HepG2 (cell line): ENCODE measurements around the gene PRSS8. TPM values are rescaled to one million over a fixed set of nuclear protein-coding genes. Genes with fewer than 3 reads are reported as not detected.
A peak's percentile ranks its signal among the peaks of the same experiment; 100 is the strongest.

Experiments
- FOXA1 ChIP-seq, 2 experiments: fragments of 450-650 bp in 1 of 2; sonication (generic) in 1 of 2; formaldehyde crosslinking in 1 of 2; IDR thresholded peaks; 2 replicates each; pipeline versions ENCODE4 v1.4.0 to v1.6.1; 2016 to 2020; ENCODE audit warnings: missing genetic modification reagents in 1 of 2
- FOXO4 ChIP-seq: sonication (generic); formaldehyde crosslinking; conservative IDR thresholded peaks from 2 replicates; pipeline ENCODE4 v1.8.1; 2023; ENCODE audit warnings: missing genetic modification reagents
- HNF4G ChIP-seq, 2 experiments: sonication (generic) in 1 of 2; formaldehyde crosslinking in 1 of 2; IDR thresholded peaks; 2 replicates each; pipeline versions ENCODE4 v1.4.0 to v1.6.1; 2011 to 2020; ENCODE audit warnings: borderline replicate concordance in 2 of 2, low read depth in 2 of 2, mild to moderate bottlenecking in 2 of 2, low read length in 1 of 2, missing genetic modification reagents in 1 of 2, moderate library complexity in 1 of 2
- HOMEZ ChIP-seq: IDR thresholded peaks from 2 replicates; pipeline ENCODE4 v1.6.1; 2016; ENCODE audit warnings: low read depth
- KLF11 ChIP-seq: IDR thresholded peaks from 2 replicates; pipeline ENCODE4 v1.6.1; 2016; ENCODE audit warnings: missing compliant biosample characterization
- KMT2A ChIP-seq: sonication (generic); formaldehyde crosslinking; IDR thresholded peaks from 2 replicates; pipeline ENCODE4 v1.4.0; 2020; ENCODE audit warnings: missing genetic modification reagents
- POLR2AphosphoS2 ChIP-seq: IDR thresholded peaks from 2 replicates; pipeline ENCODE4 v1.6.1; 2011; ENCODE audit warnings: low read depth, low read length, improper control_type of control experiment
- SALL2 ChIP-seq: sonication (generic); formaldehyde crosslinking; IDR thresholded peaks from 2 replicates; pipeline ENCODE4 v1.8.1; 2023; ENCODE audit warnings: mild to moderate bottlenecking, missing genetic modification reagents, inconsistent platforms
- SNRNP70 ChIP-seq: fragments of 200-400 bp; formaldehyde crosslinking; IDR thresholded peaks from 2 replicates; pipeline ENCODE4 v1.6.1; 2017; ENCODE audit warnings: mild to moderate bottlenecking, low read depth, low read length, moderate library complexity
- SRY ChIP-seq: sonication (generic); formaldehyde crosslinking; IDR thresholded peaks from 2 replicates; pipeline ENCODE4 v1.8.0; 2022; ENCODE audit warnings: mild to moderate bottlenecking, missing genetic modification reagents
- TFDP2 ChIP-seq: sonication (generic); formaldehyde crosslinking; IDR thresholded peaks from 2 replicates; pipeline ENCODE4 v1.4.0; 2020; ENCODE audit warnings: missing genetic modification reagents
- ZNF33A ChIP-seq: sonication (generic); formaldehyde crosslinking; IDR thresholded peaks from 2 replicates; pipeline ENCODE4 v1.5.1; 2020; ENCODE audit warnings: missing genetic modification reagents, mild to moderate bottlenecking, moderate library complexity, borderline replicate concordance
- ZNF34 ChIP-seq: sonication (generic); formaldehyde crosslinking; IDR thresholded peaks from 2 replicates; pipeline ENCODE4 v1.4.0; 2020; ENCODE audit warnings: mild to moderate bottlenecking, missing genetic modification reagents, borderline replicate concordance
- ZNF816 ChIP-seq: sonication (generic); formaldehyde crosslinking; IDR thresholded peaks from 2 replicates; pipeline ENCODE4 v1.8.0; 2022; ENCODE audit warnings: missing genetic modification reagents, mild to moderate bottlenecking, borderline replicate concordance
- ZNF891 ChIP-seq: sonication (generic); formaldehyde crosslinking; IDR thresholded peaks from 2 replicates; pipeline ENCODE4 v1.5.0; 2020; ENCODE audit warnings: mild to moderate bottlenecking, missing genetic modification reagents
- ZUFSP ChIP-seq: sonication (generic); formaldehyde crosslinking; IDR thresholded peaks from 2 replicates; pipeline ENCODE4 v1.9.0; 2021; ENCODE audit warnings: missing genetic modification reagents, mild to moderate bottlenecking, borderline replicate concordance
- polyA plus RNA-seq, 8 experiments: library from polyadenylated mRNA; depleted of rRNA in 3 of 8; stranded (reverse) in 7 of 8; unstranded in 1 of 8; fragments of >200 nt; fragmentation: Illumina TruSeq in 4 of 8; extraction: Trizol in 4 of 8; gene quantifications; 2 replicates each; pipeline versions ENCODE4 v1.2.1 to v1.2.3, GENCODE V29; 2011 to 2016; ENCODE audit warnings: low read depth in 4 of 8, missing spikeins in 1 of 8, mixed read lengths in 1 of 8; ENCODE audit not compliant: insufficient read depth in 1 of 8
- total RNA-seq, 5 experiments: library from RNA; depleted of rRNA; stranded (reverse); fragments of >200 nt; fragmentation: Illumina TruSeq; extraction: Trizol; gene quantifications; 2 replicates each; pipeline ENCODE4 v1.2.3, GENCODE V29; 2016; ENCODE audit warnings: low read depth in 1 of 5
- TF ChIP-seq, protein P1 (sequence below): sonication (generic); formaldehyde crosslinking; IDR thresholded peaks from 2 replicates; pipeline ENCODE4 v1.4.0; 2020; ENCODE audit warnings: missing genetic modification reagents, borderline replicate concordance

Gene PRSS8
- total and polyA plus RNA-seq, 2 of the 13 experiments (the other 11 are each of a cell fraction or from before 2014, with no cell fraction given) = 2.6 to 7.2 TPM

DNA sequence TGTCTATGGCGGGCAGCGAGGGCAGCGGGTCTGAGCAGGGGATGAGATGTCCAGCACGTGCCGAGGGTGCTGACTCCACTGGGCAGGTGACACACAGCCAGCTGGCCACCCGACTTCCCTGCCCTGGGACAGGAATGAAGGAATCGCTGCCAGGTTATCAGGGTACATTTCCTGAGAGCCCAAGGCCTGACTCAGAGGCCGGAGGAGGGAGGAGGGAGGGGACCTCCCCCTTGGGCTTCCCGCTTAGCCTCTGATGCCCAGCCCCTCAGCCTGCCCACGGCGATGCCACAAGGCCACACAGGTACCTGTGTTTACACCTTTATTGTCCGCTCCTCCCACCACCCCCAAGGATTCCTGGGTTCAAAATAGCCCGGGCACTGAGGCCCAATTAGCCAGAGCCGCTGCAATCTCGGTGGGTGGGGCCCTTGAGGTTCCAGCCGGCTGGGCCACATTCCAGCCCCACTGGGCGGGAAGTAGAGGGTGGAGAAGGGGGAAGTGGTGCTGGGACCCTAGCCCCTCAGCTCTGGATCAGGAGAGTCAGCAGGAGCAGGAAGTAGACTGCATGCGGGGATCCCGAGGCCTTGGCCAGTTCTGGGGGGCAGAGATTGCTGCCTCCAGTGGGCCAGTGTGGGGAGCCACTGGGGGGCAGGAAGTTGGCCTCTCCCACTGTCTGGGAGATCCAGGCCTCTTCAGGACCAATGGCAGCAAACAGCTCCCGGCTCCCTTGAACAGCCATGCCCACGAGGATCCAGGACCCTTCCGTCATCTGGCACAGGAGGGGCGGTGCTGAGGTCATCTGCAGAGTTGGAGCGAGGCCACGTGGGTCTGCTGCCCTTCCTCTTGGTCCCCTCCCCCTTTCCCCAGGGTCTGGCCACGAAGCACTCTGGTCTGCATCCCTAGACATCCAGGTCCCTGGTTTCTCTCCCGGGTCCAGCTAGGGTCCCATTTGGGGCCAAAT lies 3.4 kb upstream of the PRSS8 start (continued):
- TF ChIP-seq, protein P1, sequence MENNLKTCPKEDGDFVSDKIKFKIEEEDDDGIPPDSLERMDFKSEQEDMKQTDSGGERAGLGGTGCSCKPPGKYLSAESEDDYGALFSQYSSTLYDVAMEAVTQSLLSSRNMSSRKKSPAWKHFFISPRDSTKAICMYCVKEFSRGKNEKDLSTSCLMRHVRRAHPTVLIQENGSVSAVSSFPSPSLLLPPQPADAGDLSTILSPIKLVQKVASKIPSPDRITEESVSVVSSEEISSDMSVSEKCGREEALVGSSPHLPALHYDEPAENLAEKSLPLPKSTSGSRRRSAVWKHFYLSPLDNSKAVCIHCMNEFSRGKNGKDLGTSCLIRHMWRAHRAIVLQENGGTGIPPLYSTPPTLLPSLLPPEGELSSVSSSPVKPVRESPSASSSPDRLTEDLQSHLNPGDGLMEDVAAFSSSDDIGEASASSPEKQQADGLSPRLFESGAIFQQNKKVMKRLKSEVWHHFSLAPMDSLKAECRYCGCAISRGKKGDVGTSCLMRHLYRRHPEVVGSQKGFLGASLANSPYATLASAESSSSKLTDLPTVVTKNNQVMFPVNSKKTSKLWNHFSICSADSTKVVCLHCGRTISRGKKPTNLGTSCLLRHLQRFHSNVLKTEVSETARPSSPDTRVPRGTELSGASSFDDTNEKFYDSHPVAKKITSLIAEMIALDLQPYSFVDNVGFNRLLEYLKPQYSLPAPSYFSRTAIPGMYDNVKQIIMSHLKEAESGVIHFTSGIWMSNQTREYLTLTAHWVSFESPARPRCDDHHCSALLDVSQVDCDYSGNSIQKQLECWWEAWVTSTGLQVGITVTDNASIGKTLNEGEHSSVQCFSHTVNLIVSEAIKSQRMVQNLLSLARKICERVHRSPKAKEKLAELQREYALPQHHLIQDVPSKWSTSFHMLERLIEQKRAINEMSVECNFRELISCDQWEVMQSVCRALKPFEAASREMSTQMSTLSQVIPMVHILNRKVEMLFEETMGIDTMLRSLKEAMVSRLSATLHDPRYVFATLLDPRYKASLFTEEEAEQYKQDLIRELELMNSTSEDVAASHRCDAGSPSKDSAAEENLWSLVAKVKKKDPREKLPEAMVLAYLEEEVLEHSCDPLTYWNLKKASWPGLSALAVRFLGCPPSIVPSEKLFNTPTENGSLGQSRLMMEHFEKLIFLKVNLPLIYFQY (CRISPR knock-in tag) = peak; percentile 56; the same call in 1 of the 2 replicates
- TF ChIP-seq ZNF33A (CRISPR knock-in tag) (no peak), KLF11 (CRISPR knock-in tag) (no peak), ZNF34 (no peak), SRY (no peak), KMT2A (CRISPR knock-in tag) (no peak), FOXA1 (IDR thresholded peaks at IDR 0.05) (no peak), FOXA1 (CRISPR knock-in tag; IDR thresholded peaks at IDR 0.05) (0 out of 2 replicates have a peak, but pooled peaks have one; percentile 6), FOXO4 (no peak), ZNF816 (CRISPR knock-in tag) (no peak), ZNF891 (peak; percentile 40; the same call in 1 of the 2 replicates), POLR2AphosphoS2 (no peak), TFDP2 (CRISPR knock-in tag) (peak; percentile 74), HOMEZ (CRISPR knock-in tag) (no peak), SALL2 (CRISPR knock-in tag) (peak; percentile 67; the same call in 1 of the 2 replicates), HNF4G (IDR thresholded peaks at IDR 0.05; ENCODE audit: borderline replicate concordance, low read depth, low read length) (no peak), HNF4G (CRISPR knock-in tag; IDR thresholded peaks at IDR 0.05; ENCODE audit: borderline replicate concordance, low read depth) (0 out of 2 replicates have a peak, but pooled peaks have one; percentile 18), SNRNP70 (no peak), ZUFSP (no peak)
